A673 (cell line): ENCODE measurements around the gene SLC16A6. TPM values are rescaled to one million over a fixed set of nuclear protein-coding genes. Genes with fewer than 3 reads are reported as not detected.

ENCODE experiments used
- BruUV-seq: library from RNA; stranded (reverse); fragments of 400-500 nt; replicated peaks from 2 replicates; lab custom pipeline; 2021; lab: Mats Ljungman, UMichigan
- CTCF ChIA-PET: fragments of 300-600 bp; sonication (Branson Sonifier 250); formaldehyde crosslinking; loops from one replicate; lab custom pipeline; 2022; ENCODE audit warnings: antibody characterized with exemption; lab: Charles Lee
- POLR2A ChIA-PET: fragments of 300-600 bp; sonication (Branson Sonifier 250); formaldehyde crosslinking; loops from one replicate; lab custom pipeline; 2022; ENCODE audit warnings: antibody characterized with exemption; ENCODE audit not compliant: low non-redundant PET; lab: Charles Lee
- DNase-seq: peaks from one replicate; pipeline ENCODE4 v3.0.0-alpha.2; 2015; ENCODE audit warnings: low spot score
- H3K27ac ChIP-seq: fragments of 200-600 bp; sonication (generic); 2 replicates; pipeline ENCODE4 v1.5.1; 2016; ENCODE audit warnings: mixed run types, low read depth, mild to moderate bottlenecking, mixed read lengths, antibody characterized with exemption, low read length; ENCODE audit not compliant: poor library complexity, severe bottlenecking
- H3K27me3 ChIP-seq: fragments of 200-600 bp; sonication (generic); replicated peaks from 2 replicates; pipeline ENCODE4 v1.6.1; 2017; ENCODE audit warnings: mixed run types, low read depth, mild to moderate bottlenecking, mixed read lengths, antibody characterized with exemption, low read length; ENCODE audit not compliant: insufficient read depth, poor library complexity
- H3K36me3 ChIP-seq: fragments of 200-600 bp; sonication (generic); 2 replicates; pipeline ENCODE4 v1.6.1; 2016; ENCODE audit warnings: mixed run types, mild to moderate bottlenecking, mixed read lengths, antibody characterized with exemption, low read length; ENCODE audit not compliant: insufficient read depth, poor library complexity, severe bottlenecking
- H3K4me1 ChIP-seq: fragments of 200-600 bp; sonication (generic); 2 replicates; pipeline ENCODE4 v1.6.1; 2017; ENCODE audit warnings: mixed run types, mild to moderate bottlenecking, mixed read lengths, antibody characterized with exemption, low read length; ENCODE audit not compliant: insufficient read depth, poor library complexity, severe bottlenecking
- H3K4me3 ChIP-seq: fragments of 200-600 bp; sonication (generic); 2 replicates; pipeline ENCODE4 v1.5.1; 2016; ENCODE audit warnings: low read depth, mixed run types, mild to moderate bottlenecking, mixed read lengths, low read length; ENCODE audit not compliant: poor library complexity, severe bottlenecking
- H3K9me3 ChIP-seq: fragments of 200-600 bp; sonication (generic); 2 replicates; pipeline ENCODE4 v1.6.1; 2016; ENCODE audit warnings: mixed run types, low read depth, mild to moderate bottlenecking, mixed read lengths, antibody characterized with exemption, low read length; ENCODE audit not compliant: poor library complexity, severe bottlenecking
- CTCF ChIP-seq: fragments of 300-800, 200-600 bp; sonication (generic); conservative IDR thresholded peaks from 2 replicates; pipeline ENCODE4 v1.5.1; 2017; ENCODE audit warnings: low read depth, mild to moderate bottlenecking, antibody characterized with exemption, low read length, moderate library complexity, mixed read lengths
- EZH2 ChIP-seq: fragments of 200-600 bp; sonication (generic); IDR thresholded peaks from 2 replicates; pipeline ENCODE4 v1.6.1; 2017; ENCODE audit warnings: borderline replicate concordance, low read depth, mild to moderate bottlenecking, mixed read lengths, antibody characterized with exemption, low read length; ENCODE audit not compliant: poor library complexity, severe bottlenecking
- intact Hi-C: fragments of 100-400 bp; cut with micrococcal nuclease; formaldehyde crosslinking; loops from one replicate; pipeline ENCODE4 v1.10.0; 2022; ENCODE audit not compliant: unreplicated experiment
- total RNA-seq: library from RNA; stranded (reverse); gene quantifications from 2 replicates; pipeline ENCODE4 v1.2.3, GENCODE V29; 2021

Gene SLC16A6
- total RNA-seq, 1 experiment from 2014 or later = 0.67 TPM

GRCh38 chr17:68247445-68248198 is 43.3 kb downstream of the SLC16A6 start, which contains the start of gene AMZ2:
Gene AMZ2 (plus strand): TSS chr17:68248043. CDS start chr17:68250188, 2,145 bp downstream.
- intact Hi-C loops = no loop called here
- Histone ChIP-seq H3K36me3 (peaks cover 22% of the 10 kb centered on the region), H3K4me3 (peak within 1 kb of the TSS; percentile 86), H3K27me3 (no peaks in the 10 kb centered on the region), H3K9me3 (no peaks in the 10 kb centered on the region), H3K27ac (peak within 1 kb of the TSS; percentile 88), H3K4me1 (peaks cover 6% of the 10 kb centered on the region)
- POLR2A ChIA-PET = interaction anchor here (0.6 to 0.7 kb wide), 4 partner anchors 51 to 264 kb away, joined by 3 to 7 read pairs (median 3); partner anchors contain the start of gene PRKAR1A
- peak; percentile 94 for DNase-seq
- no TSS peak for BruUV-seq
- CTCF ChIA-PET = interaction anchor here (1.2 kb wide), 1 partner anchor 47 kb away, joined by 4 read pairs; no protein-coding TSS in a partner anchor
- TF ChIP-seq CTCF = no peak
- no peak for TF ChIP-seq EZH2

GRCh38 chr17:68246271-68247028 is 44.5 kb downstream of the SLC16A6 start:
- POLR2A ChIA-PET = interaction anchor here (0.7 kb wide), 1 partner anchor 61 kb away, joined by 3 read pairs; no protein-coding TSS in a partner anchor
- no peak overlapping the region for H3K27ac ChIP-seq
- TSS peak; percentile 88 for BruUV-seq
- H3K27me3 ChIP-seq = no peaks in the 10 kb centered on the region
- H3K4me3 ChIP-seq = peak overlapping the region; percentile 86
- TF ChIP-seq EZH2 = no peak
- TF ChIP-seq CTCF = no peak
- H3K9me3 ChIP-seq = no peaks in the 10 kb centered on the region
- no peak for DNase-seq
- H3K36me3 ChIP-seq = peaks cover 16% of the 10 kb centered on the region
- peaks cover 6% of the 10 kb centered on the region for H3K4me1 ChIP-seq
- CTCF ChIA-PET = no interaction called here
- intact Hi-C loops = no loop called here

- no peak overlapping the region for H3K4me3 ChIP-seq
- intact Hi-C loops = no loop called here
- H3K36me3 ChIP-seq = no peaks in the 10 kb centered on the region
- H3K27me3 ChIP-seq = no peaks in the 10 kb centered on the region
- no peak for DNase-seq
- BruUV-seq = no TSS peak
- ChIA-PET POLR2A (no interaction called here), CTCF (no interaction called here)
- H3K4me1 ChIP-seq = no peaks in the 10 kb centered on the region
- TF ChIP-seq EZH2 = no peak
- TF ChIP-seq CTCF = no peak
- H3K27ac ChIP-seq = no peak overlapping the region
- H3K9me3 ChIP-seq = no peaks in the 10 kb centered on the region
Observed at GRCh38 chr17:68239632-68240366, 51.1 kb downstream of the SLC16A6 start.
